HUES64 (cell line): Measurements from ENCODE around the gene REEP3.

Experiments
- H3K27ac ChIP-seq: 2 replicates; pipeline ENCODE4 v1.7.0; 2013; ENCODE audit warnings: low read depth, low read length, inconsistent platforms
- H3K27me3 ChIP-seq: 2 replicates; pipeline ENCODE4 v1.6.1; 2013; ENCODE audit warnings: mild to moderate bottlenecking, low read length; ENCODE audit not compliant: insufficient read depth
- H3K36me3 ChIP-seq: 2 replicates; pipeline ENCODE4 v1.6.1; 2013; ENCODE audit warnings: mild to moderate bottlenecking, low read length; ENCODE audit not compliant: insufficient read depth
- H3K4me1 ChIP-seq: 2 replicates; pipeline ENCODE4 v1.6.1; 2013; ENCODE audit warnings: mild to moderate bottlenecking, low read length, moderate library complexity; ENCODE audit not compliant: insufficient read depth
- H3K4me3 ChIP-seq: 2 replicates; pipeline ENCODE4 v1.5.1; 2013; ENCODE audit warnings: mild to moderate bottlenecking, low read length, moderate library complexity
- H3K9ac ChIP-seq: 2 replicates; pipeline ENCODE4 v1.6.1; 2013; ENCODE audit warnings: mild to moderate bottlenecking, low read depth, low read length
- H3K9me3 ChIP-seq: 2 replicates; pipeline ENCODE4 v1.6.1; 2013; ENCODE audit warnings: low read depth, low read length; ENCODE audit not compliant: insufficient read depth
- WGBS: fragments of 150-250, 120-280 bp; methylation state at CpG from one replicate; pipeline ENCODE4 v1.1.7; 2013; ENCODE audit warnings: missing lambda C conversion rate; 5-methylcytosine and 5-hydroxymethylcytosine counted together

Gene REEP3

GRCh38 chr10:63666836-63667383 is 145.7 kb downstream of the REEP3 start:
- Histone ChIP-seq H3K9ac (no peak overlapping the region), H3K4me1 (peaks cover 29% of the 10 kb centered on the region), H3K36me3 (no peaks in the 10 kb centered on the region), H3K4me3 (no peak overlapping the region), H3K27ac (no peak overlapping the region), H3K27me3 (no peaks in the 10 kb centered on the region), H3K9me3 (no peaks in the 10 kb centered on the region)
- WGBS, result 90% methylated on average over 4 of the region's 4 CpGs

- no peaks in the 10 kb centered on the region for H3K27me3 ChIP-seq
- H3K9me3 ChIP-seq, result no peaks in the 10 kb centered on the region
- H3K4me3 ChIP-seq, result no peak overlapping the region
- H3K9ac ChIP-seq, result no peak overlapping the region
- 97% methylated on average over 2 of the region's 3 CpGs for WGBS
- no peak overlapping the region for H3K27ac ChIP-seq
- H3K36me3 ChIP-seq, result no peaks in the 10 kb centered on the region
- H3K4me1 ChIP-seq, result peaks cover 37% of the 10 kb centered on the region
Measured at GRCh38 chr10:63667596-63668480, 146.6 kb downstream of the REEP3 start.

GRCh38 chr10:63670291-63670898 is 149.2 kb downstream of the REEP3 start:
- Histone ChIP-seq H3K4me3 (no peak overlapping the region), H3K9ac (no peak overlapping the region), H3K9me3 (no peaks in the 10 kb centered on the region), H3K4me1 (peaks cover 36% of the 10 kb centered on the region), H3K27ac (peak overlapping the region; percentile 78; the same call in 1 of the 2 replicates), H3K36me3 (no peaks in the 10 kb centered on the region), H3K27me3 (no peaks in the 10 kb centered on the region)
- WGBS, result 35% methylated on average over 10 of the region's 10 CpGs

- Histone ChIP-seq H3K27me3 (no peaks in the 10 kb centered on the region), H3K9me3 (no peaks in the 10 kb centered on the region), H3K27ac (peak overlapping the region; percentile 78), H3K36me3 (no peaks in the 10 kb centered on the region), H3K4me3 (no peak overlapping the region), H3K9ac (peak overlapping the region; percentile 19; the same call in 1 of the 2 replicates), H3K4me1 (peaks cover 31% of the 10 kb centered on the region)
- 25% methylated on average over 2 of the region's 2 CpGs for WGBS
Measured at GRCh38 chr10:63671317-63671937, 150.2 kb downstream of the REEP3 start.

GRCh38 chr10:63672491-63672890 is 151.3 kb downstream of the REEP3 start:
- no peaks in the 10 kb centered on the region for H3K27me3 ChIP-seq
- no peak overlapping the region for H3K9ac ChIP-seq
- no peak overlapping the region for H3K4me3 ChIP-seq
- no peaks in the 10 kb centered on the region for H3K9me3 ChIP-seq
- no peaks in the 10 kb centered on the region for H3K36me3 ChIP-seq
- peaks cover 31% of the 10 kb centered on the region for H3K4me1 ChIP-seq
- no peak overlapping the region; the same call in 1 of the 2 replicates for H3K27ac ChIP-seq
- WGBS, result 59% methylated on average over 3 of the region's 3 CpGs

GRCh38 chr10:63673246-63673645 is 152.0 kb downstream of the REEP3 start:
- WGBS, result 88% methylated on average over 7 of the region's 7 CpGs
- no peak overlapping the region for H3K4me3 ChIP-seq
- H3K27me3 ChIP-seq, result no peaks in the 10 kb centered on the region
- no peaks in the 10 kb centered on the region for H3K36me3 ChIP-seq
- H3K27ac ChIP-seq, result no peak overlapping the region
- H3K9ac ChIP-seq, result no peak overlapping the region
- peaks cover 31% of the 10 kb centered on the region for H3K4me1 ChIP-seq
- no peaks in the 10 kb centered on the region for H3K9me3 ChIP-seq

GRCh38 chr10:63673846-63674245 is 152.6 kb downstream of the REEP3 start:
- H3K36me3 ChIP-seq, result no peaks in the 10 kb centered on the region
- H3K27me3 ChIP-seq, result no peaks in the 10 kb centered on the region
- H3K4me3 ChIP-seq, result no peak overlapping the region
- no peak overlapping the region for H3K27ac ChIP-seq
- peaks cover 31% of the 10 kb centered on the region for H3K4me1 ChIP-seq
- no peak overlapping the region for H3K9ac ChIP-seq
- H3K9me3 ChIP-seq, result no peaks in the 10 kb centered on the region
